MV-4-11 (cell line): ENCODE measurements around the gene PFKP.
A peak's percentile ranks its signal among the peaks of the same experiment; 100 is the strongest.
"Not testable (repeated sequence)": the region's sequence is repeated elsewhere in the genome, so short reads cannot be mapped to it uniquely, and the experiment has no call there.

Source experiments
- DNase-seq: peaks from one replicate; lab custom pipeline; 2025; lab: John Stamatoyannopoulos, UW

PFKP gene

GRCh38 chr10:3159152-3159551 lies 91.8 kb downstream of the PFKP start:
- no peak for DNase-seq

- no peak for DNase-seq
Measured at GRCh38 chr10:3162533-3162932, 95.2 kb downstream of the PFKP start.

GRCh38 chr10:3163879-3164278 lies 96.5 kb downstream of the PFKP start:
- DNase-seq = no peak

- no peak for DNase-seq
Measured at GRCh38 chr10:3165196-3165595, 97.8 kb downstream of the PFKP start.

- DNase-seq = no peak
Measured at GRCh38 chr10:3166496-3167290, 99.3 kb downstream of the PFKP start.

GRCh38 chr10:3167611-3168330 lies 100.4 kb downstream of the PFKP start:
- DNase-seq = no peak

GRCh38 chr10:3169271-3169670 lies 101.9 kb downstream of the PFKP start:
- no peak for DNase-seq

GRCh38 chr10:3169673-3170072 lies 102.3 kb downstream of the PFKP start:
- DNase-seq = no peak

- DNase-seq = not testable (repeated sequence)
Measured at GRCh38 chr10:3171488-3171887, 104.1 kb downstream of the PFKP start.

GRCh38 chr10:3172081-3172445 lies 104.7 kb downstream of the PFKP start:
- DNase-seq = no peak

GRCh38 chr10:3172446-3173170 lies 105.3 kb downstream of the PFKP start, which contains the start of gene PITRM1:
PITRM1 (minus strand) TSS chr10:3172782; CDS start chr10:3172772, 10 bp downstream.
- DNase-seq = peak; percentile 98

GRCh38 chr10:3173171-3173878 lies 106.0 kb downstream of the PFKP start:
- DNase-seq = no peak

GRCh38 chr10:3178042-3178441 lies 110.7 kb downstream of the PFKP start:
- no peak for DNase-seq

GRCh38 chr10:3179174-3179573 lies 111.8 kb downstream of the PFKP start:
- no peak for DNase-seq

GRCh38 chr10:3180355-3181025 lies 113.1 kb downstream of the PFKP start:
- no peak for DNase-seq

GRCh38 chr10:3185386-3185785 lies 118.0 kb downstream of the PFKP start:
- DNase-seq = no peak

GRCh38 chr10:3186368-3186767 lies 119.0 kb downstream of the PFKP start:
- no peak for DNase-seq
